ENCODE data around the gene MID1IP1. TPM values are rescaled to one million over a fixed set of nuclear protein-coding genes. Genes with fewer than 3 reads are reported as not detected.

Gene MID1IP1
- total and polyA plus RNA-seq, 4 donors, result 6.8 to 92.0 (median 37.0) TPM

DNA sequence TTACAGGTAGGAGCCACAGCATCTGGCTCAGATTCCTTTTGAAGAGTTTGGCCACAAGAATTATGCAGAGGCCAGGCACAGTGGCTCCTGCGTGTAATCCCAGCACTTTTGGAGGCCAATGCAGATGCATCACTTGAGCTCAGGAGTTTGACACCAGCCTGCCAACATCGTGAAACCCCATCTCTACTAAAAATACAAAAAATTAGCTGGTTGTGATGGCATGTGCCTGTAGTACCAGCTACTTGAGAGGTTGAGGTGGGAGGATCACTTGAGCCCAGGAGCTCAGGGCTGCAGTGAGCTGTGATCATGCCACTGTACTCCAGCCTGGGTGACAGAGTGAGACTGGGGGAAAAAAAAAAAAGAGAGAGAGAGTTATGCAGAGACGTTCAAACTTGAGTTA, 53.0 kb downstream of the MID1IP1 start:
- no peak overlapping the region for H3K27ac ChIP-seq (ENCODE audit: low read depth in 1 of 2, low read length in 2 of 2)
- no peak overlapping the region for H3K9ac ChIP-seq (ENCODE audit: low read depth in 1 of 2, low read length in 2 of 2)
- no peaks in the 10 kb centered on the region for H3K36me3 ChIP-seq (ENCODE audit: control insufficient read depth in 4 of 4, insufficient read depth in 3 of 4, low read depth in 1 of 4, low read length in 3 of 4)
- H3K4me3 ChIP-seq (ENCODE audit: low read depth in 1 of 3, low read length in 3 of 3), result no peak overlapping the region
- H3K27me3 ChIP-seq (ENCODE audit: control insufficient read depth in 4 of 4, insufficient read depth in 4 of 4, low read length in 3 of 4), result no peaks in the 10 kb centered on the region
- peaks cover 2 to 5% (median 3%) of the 10 kb centered on the region in 4 donors for H3K4me1 ChIP-seq (ENCODE audit: control insufficient read depth in 4 of 4, insufficient read depth in 4 of 4, low read length in 3 of 4)
- 88% methylated on average over 3 of the region's 3 CpGs for WGBS
- no peak for DNase-seq (ENCODE audit: low spot score)
- TF ChIP-seq ATF3 (IDR thresholded peaks at IDR 0.05) (no peak), SP1 (IDR thresholded peaks at IDR 0.05) (no peak), REST (IDR thresholded peaks at IDR 0.05) (no peak), TAF1 (conservative IDR thresholded peaks at IDR 0.05) (no peak)
- TF ChIP-seq, protein P1, sequence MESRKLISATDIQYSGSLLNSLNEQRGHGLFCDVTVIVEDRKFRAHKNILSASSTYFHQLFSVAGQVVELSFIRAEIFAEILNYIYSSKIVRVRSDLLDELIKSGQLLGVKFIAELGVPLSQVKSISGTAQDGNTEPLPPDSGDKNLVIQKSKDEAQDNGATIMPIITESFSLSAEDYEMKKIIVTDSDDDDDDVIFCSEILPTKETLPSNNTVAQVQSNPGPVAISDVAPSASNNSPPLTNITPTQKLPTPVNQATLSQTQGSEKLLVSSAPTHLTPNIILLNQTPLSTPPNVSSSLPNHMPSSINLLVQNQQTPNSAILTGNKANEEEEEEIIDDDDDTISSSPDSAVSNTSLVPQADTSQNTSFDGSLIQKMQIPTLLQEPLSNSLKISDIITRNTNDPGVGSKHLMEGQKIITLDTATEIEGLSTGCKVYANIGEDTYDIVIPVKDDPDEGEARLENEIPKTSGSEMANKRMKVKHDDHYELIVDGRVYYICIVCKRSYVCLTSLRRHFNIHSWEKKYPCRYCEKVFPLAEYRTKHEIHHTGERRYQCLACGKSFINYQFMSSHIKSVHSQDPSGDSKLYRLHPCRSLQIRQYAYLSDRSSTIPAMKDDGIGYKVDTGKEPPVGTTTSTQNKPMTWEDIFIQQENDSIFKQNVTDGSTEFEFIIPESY (IDR thresholded peaks at IDR 0.05), result no peak
- TF ChIP-seq, protein P2, sequence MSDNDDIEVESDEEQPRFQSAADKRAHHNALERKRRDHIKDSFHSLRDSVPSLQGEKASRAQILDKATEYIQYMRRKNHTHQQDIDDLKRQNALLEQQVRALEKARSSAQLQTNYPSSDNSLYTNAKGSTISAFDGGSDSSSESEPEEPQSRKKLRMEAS (IDR thresholded peaks at IDR 0.05), result no peak
- no peaks in the 10 kb centered on the region for H3K9me3 ChIP-seq (ENCODE audit: control insufficient read depth in 4 of 4, low read length in 3 of 4)

Other genes with a start within 250 kb of the MID1IP1 start
- 10 to 100 TPM; 10.1 to 15.3 TPM for gene TSPAN7, start 239.9 kb upstream of the MID1IP1 start, total RNA-seq
- gene TSPAN7, start 239.9 kb upstream of the MID1IP1 start, polyA plus RNA-seq, result 10 to 100 TPM; 20.0 to 26.2 TPM